T-helper 2 cell treated with Interferon-gamma antibody and Interleukin-4, amounts not matched to agents 5 μg/mL and 100 μg/mL, for 36 hours (primary cell): ENCODE measurements around the gene MRO.
"Not testable (repeated sequence)": the region's sequence is repeated elsewhere in the genome, so short reads cannot be mapped to it uniquely, and the experiment has no call there.

Experiments
- DNase-seq: peaks from one replicate; pipeline ENCODE4 v3.0.0; 2021; ENCODE audit warnings: low spot score
- H3K27ac Mint-ChIP-seq: one replicate; pipeline ENCODE4 v1.8.0; 2021; ENCODE audit warnings: mild to moderate bottlenecking, mixed read lengths
- H3K27me3 Mint-ChIP-seq: one replicate; pipeline ENCODE4 v1.8.0; 2021; ENCODE audit warnings: low read depth, mixed read lengths
- H3K36me3 Mint-ChIP-seq: one replicate; pipeline ENCODE4 v1.8.0; 2021; ENCODE audit warnings: low read depth, mixed read lengths
- H3K4me1 Mint-ChIP-seq: one replicate; pipeline ENCODE4 v1.8.0; 2021; ENCODE audit warnings: low read depth, mixed read lengths
- H3K4me3 Mint-ChIP-seq: one replicate; pipeline ENCODE4 v1.8.0; 2022; ENCODE audit warnings: mild to moderate bottlenecking, moderate library complexity, mixed read lengths
- H3K9me3 Mint-ChIP-seq: one replicate; pipeline ENCODE4 v1.8.0; 2021; ENCODE audit warnings: mixed read lengths

The MRO gene

DNA sequence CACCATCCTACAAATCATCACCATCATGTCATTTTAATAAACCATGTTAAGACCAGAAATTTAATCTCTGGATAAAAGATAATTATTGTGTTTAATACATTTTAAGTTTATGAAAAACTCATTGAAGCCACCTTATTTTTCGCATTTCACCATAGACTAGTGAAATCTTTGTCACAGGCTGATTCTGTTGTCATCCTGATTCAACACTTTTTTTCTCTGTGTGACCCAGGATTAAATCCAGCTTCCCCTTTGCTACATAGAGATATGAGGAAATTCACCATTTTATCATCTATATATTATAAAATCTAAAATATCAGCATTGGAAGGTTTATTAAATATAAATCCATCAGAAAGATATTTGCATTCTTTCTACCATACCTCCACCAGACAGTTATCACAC is 29.2 kb upstream of the MRO start:
- peaks cover 10% of the 10 kb centered on the region for H3K27me3 Mint-ChIP-seq
- no peak for DNase-seq
- no peaks in the 10 kb centered on the region for H3K4me1 Mint-ChIP-seq
- no peak overlapping the region for H3K27ac Mint-ChIP-seq
- H3K4me3 Mint-ChIP-seq = no peak overlapping the region
- no peaks in the 10 kb centered on the region for H3K36me3 Mint-ChIP-seq
- no peaks in the 10 kb centered on the region for H3K9me3 Mint-ChIP-seq

GRCh38 chr18:50848061-50848551 is 28.3 kb upstream of the MRO start:
- Mint-ChIP-seq H3K4me3 (no peak overlapping the region), H3K27ac (no peak overlapping the region)

GRCh38 chr18:50847192-50847591 is 27.4 kb upstream of the MRO start:
- Mint-ChIP-seq H3K4me3 (no peak overlapping the region), H3K27ac (no peak overlapping the region), H3K9me3 (no peaks in the 10 kb centered on the region), H3K36me3 (no peaks in the 10 kb centered on the region), H3K4me1 (no peaks in the 10 kb centered on the region), H3K27me3 (peaks cover 3% of the 10 kb centered on the region)
- no peak for DNase-seq

More at GRCh38 chr18:50848061-50848551, 28.3 kb upstream of the MRO start:
- Mint-ChIP-seq H3K36me3 (no peaks in the 10 kb centered on the region), H3K27me3 (peaks cover 7% of the 10 kb centered on the region), H3K4me1 (no peaks in the 10 kb centered on the region), H3K9me3 (no peaks in the 10 kb centered on the region)
- DNase-seq = no peak

DNA sequence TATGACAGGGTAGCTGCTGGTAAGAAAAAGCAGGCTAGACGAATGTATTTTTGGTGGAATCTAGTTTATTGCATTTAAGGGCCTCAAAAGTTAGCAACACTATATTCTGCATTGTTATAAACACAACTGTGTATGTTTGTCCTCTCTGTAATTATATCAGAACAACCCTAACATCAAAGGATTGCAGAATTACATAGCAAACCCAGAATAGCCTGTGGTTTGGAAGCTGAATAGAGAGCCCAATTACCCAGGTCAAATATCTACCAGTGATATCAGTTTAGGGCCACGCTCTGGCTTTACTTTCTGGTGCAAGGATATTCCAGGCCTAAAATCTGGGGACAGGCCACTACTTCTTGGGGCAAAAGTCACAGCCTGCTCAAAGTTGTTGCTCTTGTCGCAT is 25.1 kb upstream of the MRO start:
- no peaks in the 10 kb centered on the region for H3K4me1 Mint-ChIP-seq
- H3K4me3 Mint-ChIP-seq = no peak overlapping the region
- DNase-seq = no peak
- H3K36me3 Mint-ChIP-seq = no peaks in the 10 kb centered on the region
- no peak overlapping the region for H3K27ac Mint-ChIP-seq
- H3K27me3 Mint-ChIP-seq = peaks cover 9% of the 10 kb centered on the region
- no peaks in the 10 kb centered on the region for H3K9me3 Mint-ChIP-seq

GRCh38 chr18:50844554-50844953 is 24.7 kb upstream of the MRO start:
- DNase-seq = no peak
- H3K27me3 Mint-ChIP-seq = peaks cover 9% of the 10 kb centered on the region
- no peaks in the 10 kb centered on the region for H3K9me3 Mint-ChIP-seq
- no peaks in the 10 kb centered on the region for H3K4me1 Mint-ChIP-seq
- no peaks in the 10 kb centered on the region for H3K36me3 Mint-ChIP-seq
- no peak overlapping the region for H3K27ac Mint-ChIP-seq
- H3K4me3 Mint-ChIP-seq = no peak overlapping the region

GRCh38 chr18:50842846-50843245 is 23.0 kb upstream of the MRO start:
- Mint-ChIP-seq H3K9me3 (no peaks in the 10 kb centered on the region), H3K36me3 (no peaks in the 10 kb centered on the region), H3K4me1 (no peaks in the 10 kb centered on the region), H3K27ac (no peak overlapping the region), H3K27me3 (peaks cover 13% of the 10 kb centered on the region), H3K4me3 (no peak overlapping the region)
- no peak for DNase-seq

GRCh38 chr18:50839996-50840395 is 20.2 kb upstream of the MRO start:
- Mint-ChIP-seq H3K27me3 (peaks cover 20% of the 10 kb centered on the region), H3K4me1 (peaks cover 4% of the 10 kb centered on the region), H3K27ac (no peak overlapping the region), H3K4me3 (no peak overlapping the region), H3K9me3 (no peaks in the 10 kb centered on the region), H3K36me3 (no peaks in the 10 kb centered on the region)
- DNase-seq = no peak

- Mint-ChIP-seq H3K9me3 (no peaks in the 10 kb centered on the region), H3K4me1 (peaks cover 4% of the 10 kb centered on the region), H3K27ac (no peak overlapping the region)
These were observed 19.5 kb upstream of the MRO start for GRCh38 chr18:50839341-50839740.

DNA sequence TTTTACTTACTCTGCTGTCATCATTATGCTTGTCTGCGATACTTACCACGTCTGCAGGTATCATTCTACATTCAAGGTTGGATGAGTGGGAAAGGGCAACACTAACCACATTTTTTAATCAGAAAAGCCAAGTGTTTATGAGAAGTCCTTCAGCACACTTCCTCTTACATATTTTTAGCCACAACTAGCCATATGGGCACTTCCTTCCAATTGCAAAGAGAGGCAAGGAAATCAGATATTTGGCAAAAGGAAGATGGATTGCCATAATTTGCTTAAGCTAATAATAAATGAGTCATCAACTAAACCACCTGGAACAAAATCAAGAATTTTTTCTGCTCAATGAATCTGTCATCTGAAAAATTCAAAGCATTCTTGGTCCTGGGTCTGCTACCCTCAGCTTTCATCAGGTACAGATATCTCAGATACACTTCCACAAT is 16.7 kb upstream of the MRO start:
- no peaks in the 10 kb centered on the region for H3K9me3 Mint-ChIP-seq
- no peak overlapping the region for H3K27ac Mint-ChIP-seq
- no peaks in the 10 kb centered on the region for H3K36me3 Mint-ChIP-seq
- peaks cover 4% of the 10 kb centered on the region for H3K4me1 Mint-ChIP-seq
- H3K27me3 Mint-ChIP-seq = peaks cover 17% of the 10 kb centered on the region
- DNase-seq = no peak
- H3K4me3 Mint-ChIP-seq = no peak overlapping the region

More at GRCh38 chr18:50839341-50839740, 19.5 kb upstream of the MRO start:
- no peak for DNase-seq
- H3K36me3 Mint-ChIP-seq = no peaks in the 10 kb centered on the region
- no peak overlapping the region for H3K4me3 Mint-ChIP-seq
- H3K27me3 Mint-ChIP-seq = peaks cover 20% of the 10 kb centered on the region

DNA sequence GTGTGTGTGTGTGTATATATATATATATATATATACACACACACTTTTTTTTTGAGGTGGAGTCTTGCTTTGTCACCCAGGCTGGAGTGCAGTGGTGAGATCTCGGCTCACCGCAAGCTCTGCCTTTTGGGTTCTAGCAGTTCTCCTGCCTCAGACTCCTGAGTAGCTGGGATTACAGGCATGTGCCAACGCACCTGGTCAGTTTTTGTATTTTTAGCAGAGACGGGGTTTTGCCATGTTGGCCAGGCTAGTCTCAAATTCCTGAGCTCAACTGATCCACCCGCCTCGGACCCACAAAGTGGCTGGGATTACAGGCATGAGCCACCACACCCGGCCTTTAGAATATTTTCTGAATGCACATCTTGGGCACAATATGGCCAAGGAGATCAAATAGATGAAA is 13.7 kb upstream of the MRO start:
- not testable (repeated sequence) for H3K9me3 Mint-ChIP-seq, H3K4me1 Mint-ChIP-seq, H3K27ac Mint-ChIP-seq, H3K36me3 Mint-ChIP-seq, DNase-seq, H3K4me3 Mint-ChIP-seq
- H3K27me3 Mint-ChIP-seq = peaks cover 15% of the 10 kb centered on the region

DNA sequence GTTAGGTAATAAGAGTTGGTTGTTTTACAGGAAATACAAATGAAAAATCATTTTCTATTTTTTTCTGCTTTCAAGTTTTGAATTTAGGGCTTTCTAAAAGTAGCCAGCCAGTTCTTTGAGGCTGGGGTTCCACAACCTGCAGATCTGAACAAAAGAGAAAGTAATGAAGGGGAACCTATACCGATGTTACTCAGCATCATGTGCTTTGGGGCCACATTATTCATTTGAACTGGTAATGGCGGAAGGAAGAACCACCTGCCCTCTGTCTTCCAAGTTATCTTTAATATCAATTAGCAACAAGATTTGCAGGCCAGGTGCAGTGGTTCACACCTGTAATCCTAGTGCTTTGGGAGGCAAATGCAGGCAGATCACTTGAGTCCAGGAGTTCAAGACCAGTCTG is 12.9 kb upstream of the MRO start:
- H3K27ac Mint-ChIP-seq = no peak overlapping the region
- DNase-seq = no peak
- H3K4me3 Mint-ChIP-seq = no peak overlapping the region
- H3K36me3 Mint-ChIP-seq = no peaks in the 10 kb centered on the region
- no peaks in the 10 kb centered on the region for H3K9me3 Mint-ChIP-seq
- peaks cover 11% of the 10 kb centered on the region for H3K27me3 Mint-ChIP-seq
- H3K4me1 Mint-ChIP-seq = peaks cover 4% of the 10 kb centered on the region

GRCh38 chr18:50830544-50830943 is 10.7 kb upstream of the MRO start:
- H3K36me3 Mint-ChIP-seq = no peaks in the 10 kb centered on the region
- no peak overlapping the region for H3K27ac Mint-ChIP-seq
- no peak overlapping the region for H3K4me3 Mint-ChIP-seq

DNA sequence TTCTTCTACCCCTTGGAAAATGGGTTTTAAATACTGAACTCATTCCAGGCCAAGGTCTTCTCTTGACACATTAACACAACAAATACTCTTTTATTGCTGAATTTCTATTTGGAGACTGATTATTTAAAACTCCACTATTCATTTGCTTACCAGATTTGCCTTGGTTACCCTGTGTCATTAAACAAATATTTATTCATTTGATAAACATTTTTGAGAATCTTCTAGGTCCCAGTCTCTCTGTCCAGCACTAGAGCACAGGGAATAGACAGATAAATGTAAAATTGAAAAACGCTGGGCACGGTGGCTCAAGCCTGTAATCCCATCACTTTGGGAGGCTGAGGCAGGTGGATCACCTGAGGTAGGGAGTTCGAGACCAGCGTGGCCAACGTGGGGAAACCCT is 9.8 kb upstream of the MRO start:
- Mint-ChIP-seq H3K27ac (no peak overlapping the region), H3K4me1 (no peaks in the 10 kb centered on the region), H3K9me3 (no peaks in the 10 kb centered on the region), H3K27me3 (peaks cover 3% of the 10 kb centered on the region), H3K4me3 (no peak overlapping the region), H3K36me3 (no peaks in the 10 kb centered on the region)
- DNase-seq = no peak

More at GRCh38 chr18:50830544-50830943, 10.7 kb upstream of the MRO start:
- peaks cover 3% of the 10 kb centered on the region for H3K27me3 Mint-ChIP-seq
- no peak for DNase-seq
- no peaks in the 10 kb centered on the region for H3K4me1 Mint-ChIP-seq
- H3K9me3 Mint-ChIP-seq = no peaks in the 10 kb centered on the region

- Mint-ChIP-seq H3K27ac (no peak overlapping the region), H3K27me3 (no peaks in the 10 kb centered on the region), H3K9me3 (no peaks in the 10 kb centered on the region), H3K4me3 (no peak overlapping the region), H3K4me1 (no peaks in the 10 kb centered on the region), H3K36me3 (no peaks in the 10 kb centered on the region)
- DNase-seq = no peak
These were observed 6.2 kb upstream of the MRO start for GRCh38 chr18:50826027-50826426.

DNA sequence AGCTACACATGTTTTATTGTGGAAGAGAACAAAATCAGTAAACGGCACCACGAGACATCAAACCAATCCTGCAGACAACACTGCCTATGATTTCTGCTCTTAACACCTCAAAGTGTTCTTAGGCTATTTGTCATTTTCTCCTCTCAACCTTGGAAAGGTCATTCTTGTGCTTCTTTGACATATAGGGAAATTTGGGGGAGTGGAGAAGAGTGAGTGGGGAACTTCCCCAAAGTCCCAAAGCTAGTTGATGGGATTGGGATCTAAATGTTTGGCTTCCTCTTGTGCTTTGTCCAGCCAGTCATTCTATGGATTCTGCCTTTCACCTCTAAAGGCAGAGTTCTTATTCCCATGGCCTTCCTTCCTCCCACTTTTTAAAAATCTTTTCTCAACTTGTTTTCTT is 5.8 kb upstream of the MRO start:
- H3K4me3 Mint-ChIP-seq = no peak overlapping the region
- H3K27ac Mint-ChIP-seq = no peak overlapping the region
- no peaks in the 10 kb centered on the region for H3K4me1 Mint-ChIP-seq
- H3K36me3 Mint-ChIP-seq = no peaks in the 10 kb centered on the region
- H3K27me3 Mint-ChIP-seq = no peaks in the 10 kb centered on the region
- no peaks in the 10 kb centered on the region for H3K9me3 Mint-ChIP-seq
- no peak for DNase-seq
